GM23338 (cell line): Measurements from ENCODE around the gene RPS6KC1. TPM values are rescaled to one million over a fixed set of nuclear protein-coding genes. Genes with fewer than 3 reads are reported as not detected.
A peak's percentile ranks its signal among the peaks of the same experiment; 100 is the strongest.
"Not testable (repeated sequence)": the region's sequence is repeated elsewhere in the genome, so short reads cannot be mapped to it uniquely, and the experiment has no call there.

Source experiments
- ATAC-seq: fragments of 200-7000 bp; cut with Tn5 transposase; 3 replicates; pipeline ENCODE4 v1.9.1; 2020
- DNase-seq: peaks from one replicate; pipeline ENCODE4 v3.0.0-alpha.2; 2015; ENCODE audit warnings: low spot score
- H2AFZ ChIP-seq: fragments of 200-600 bp; sonication (generic); 2 replicates; pipeline ENCODE4 v1.8.0; 2016; ENCODE audit warnings: antibody characterized with exemption, mild to moderate bottlenecking, moderate library complexity
- H3F3A ChIP-seq: fragments of 200-600 bp; sonication (generic); replicated peaks from 2 replicates; pipeline ENCODE4 v1.8.0; 2017; ENCODE audit warnings: antibody characterized with exemption, mixed run types, low read depth
- H3K27ac ChIP-seq: fragments of 200-600 bp; sonication (generic); 2 replicates; pipeline ENCODE4 v1.6.1; 2016; ENCODE audit warnings: low read depth
- H3K27me3 ChIP-seq: fragments of 200-600 bp; sonication (generic); 2 replicates; pipeline ENCODE4 v1.8.0; 2016; ENCODE audit warnings: mild to moderate bottlenecking, mixed run types, moderate library complexity; ENCODE audit not compliant: insufficient read depth
- H3K36me3 ChIP-seq: fragments of 200-600 bp; sonication (generic); 2 replicates; pipeline ENCODE4 v1.8.0; 2016; ENCODE audit warnings: mild to moderate bottlenecking; ENCODE audit not compliant: insufficient read depth
- H3K4me1 ChIP-seq: fragments of 200-600 bp; sonication (generic); 2 replicates; pipeline ENCODE4 v1.8.0; 2016; ENCODE audit warnings: mild to moderate bottlenecking, moderate library complexity; ENCODE audit not compliant: insufficient read depth
- H3K4me2 ChIP-seq: fragments of 200-600 bp; sonication (generic); 2 replicates; pipeline ENCODE4 v1.7.1; 2017; ENCODE audit warnings: mixed run types
- H3K4me3 ChIP-seq: fragments of 200-600 bp; sonication (generic); 2 replicates; pipeline ENCODE4 v1.6.1; 2016; ENCODE audit warnings: mixed run types
- H3K79me2 ChIP-seq: fragments of 200-600 bp; sonication (generic); replicated peaks from 2 replicates; pipeline ENCODE4 v1.8.0; 2017; ENCODE audit warnings: mild to moderate bottlenecking; ENCODE audit not compliant: insufficient read depth
- H3K9me2 ChIP-seq: fragments of 200-600 bp; sonication (generic); 2 replicates; pipeline ENCODE4 v1.8.0; 2017; ENCODE audit not compliant: insufficient read depth
- H4K20me1 ChIP-seq: fragments of 200-600 bp; sonication (generic); replicated peaks from 2 replicates; pipeline ENCODE4 v1.8.0; 2017; ENCODE audit warnings: mild to moderate bottlenecking; ENCODE audit not compliant: insufficient read depth
- H3K27ac Mint-ChIP-seq: 2 replicates; pipeline ENCODE4 v1.8.0; 2020; ENCODE audit warnings: inconsistent platforms, mild to moderate bottlenecking, moderate library complexity, mixed read lengths
- H3K27me3 Mint-ChIP-seq: 3 replicates; pipeline ENCODE4 v1.8.0; 2022; ENCODE audit warnings: low read depth, mild to moderate bottlenecking, moderate library complexity, mixed read lengths, inconsistent platforms; ENCODE audit not compliant: insufficient read depth, poor library complexity
- H3K36me3 Mint-ChIP-seq: 3 replicates; pipeline ENCODE4 v1.8.0; 2021; ENCODE audit warnings: low read depth, mild to moderate bottlenecking, inconsistent platforms, moderate library complexity, mixed read lengths
- H3K4me1 Mint-ChIP-seq: 3 replicates; pipeline ENCODE4 v1.8.0; 2020; ENCODE audit warnings: mild to moderate bottlenecking, inconsistent platforms, mixed read lengths
- H3K4me3 Mint-ChIP-seq: 3 replicates; pipeline ENCODE4 v1.8.0; 2021; ENCODE audit warnings: moderate library complexity, mild to moderate bottlenecking, inconsistent platforms, mixed read lengths
- H3K9me3 Mint-ChIP-seq: 3 replicates; pipeline ENCODE4 v1.8.0; 2020; ENCODE audit warnings: moderate library complexity, mild to moderate bottlenecking, inconsistent platforms, mixed read lengths
- EZH2phosphoT487 ChIP-seq: fragments of 200-600 bp; sonication (generic); IDR thresholded peaks from one replicate; pipeline ENCODE4 v1.8.1; 2018; ENCODE audit warnings: antibody characterized with exemption; ENCODE audit not compliant: unreplicated experiment
- JUNB ChIP-seq: IDR thresholded peaks from one replicate; pipeline ENCODE4 v1.6.1; 2016; ENCODE audit warnings: antibody characterized with exemption; ENCODE audit not compliant: unreplicated experiment
- ZNF114 ChIP-seq: fragments of 250-450 bp; sonication (Bioruptor Pico); IDR thresholded peaks from 2 replicates; pipeline ENCODE4 v1.5.0; 2020; ENCODE audit warnings: mild to moderate bottlenecking, moderate library complexity
- ZNF331 ChIP-seq: fragments of 250-450 bp; sonication (Bioruptor Pico); IDR thresholded peaks from 2 replicates; pipeline ENCODE4 v1.5.0; 2020; ENCODE audit warnings: low read depth, mild to moderate bottlenecking, moderate library complexity
- polyA plus RNA-seq: library from polyadenylated mRNA; unstranded; fragments of >200 nt; fragmentation: Nextera tagmentation; extraction: Ambion mirVana; gene quantifications from 2 replicates; pipeline ENCODE4 v1.2.1, GENCODE V29; 2016
- total RNA-seq: library from RNA; depleted of rRNA; stranded (reverse); fragments of >200 nt; shearing (Covaris generic); gene quantifications from 2 replicates; pipeline ENCODE4 v1.2.3, GENCODE V29; 2014
- TF ChIP-seq, protein P1 (sequence below): IDR thresholded peaks from one replicate; pipeline ENCODE4 v1.6.1; 2018; ENCODE audit warnings: antibody characterized with exemption; ENCODE audit not compliant: unreplicated experiment
- TF ChIP-seq, protein P2 (sequence below): fragments of 250-450 bp; sonication (Bioruptor Pico); IDR thresholded peaks from 2 replicates; pipeline ENCODE4 v1.5.0; 2020; ENCODE audit warnings: mild to moderate bottlenecking, moderate library complexity
- TF ChIP-seq, protein P3 (sequence below), 2 experiments: fragments of 200-600 bp in 1 of 2; sonication (generic) in 1 of 2; conservative IDR thresholded peaks; 2 replicates each; pipeline versions ENCODE4 v1.5.1 to v1.6.1; 2016 to 2017; ENCODE audit warnings: antibody characterized with exemption in 2 of 2, low read depth in 2 of 2, mild to moderate bottlenecking in 2 of 2, moderate library complexity in 1 of 2

Gene RPS6KC1
- total and polyA plus RNA-seq, 2 experiments from 2014 or later, result 7.9 to 24.9 TPM

DNA sequence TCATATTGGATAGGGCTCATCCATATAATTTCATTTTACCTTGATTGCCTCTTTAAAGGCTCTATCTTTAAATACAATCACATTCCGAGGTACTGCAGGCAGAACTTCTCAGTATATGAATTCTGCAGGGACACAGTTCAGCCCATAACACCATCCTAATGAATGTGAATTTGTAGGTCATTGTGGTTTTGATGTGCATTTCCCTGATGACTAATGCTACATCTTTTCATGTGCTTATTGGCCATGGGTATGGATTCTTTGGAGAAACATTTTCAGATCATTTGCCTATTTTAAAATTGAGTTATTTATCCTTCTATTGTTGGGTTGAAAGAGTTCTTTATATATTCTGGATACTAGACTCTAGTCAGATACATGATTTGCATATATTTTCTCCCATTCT, 9.6 kb upstream of the RPS6KC1 start:
- H3K9me2 ChIP-seq, result no peaks in the 10 kb centered on the region
- H4K20me1 ChIP-seq, result no peaks in the 10 kb centered on the region
- H3K4me1 ChIP-seq, result peaks cover 16% of the 10 kb centered on the region
- TF ChIP-seq JUNB (no peak), ZNF331 (CRISPR knock-in tag) (no peak), ZNF114 (CRISPR knock-in tag) (no peak), EZH2phosphoT487 (no peak)
- TF ChIP-seq, protein P1, sequence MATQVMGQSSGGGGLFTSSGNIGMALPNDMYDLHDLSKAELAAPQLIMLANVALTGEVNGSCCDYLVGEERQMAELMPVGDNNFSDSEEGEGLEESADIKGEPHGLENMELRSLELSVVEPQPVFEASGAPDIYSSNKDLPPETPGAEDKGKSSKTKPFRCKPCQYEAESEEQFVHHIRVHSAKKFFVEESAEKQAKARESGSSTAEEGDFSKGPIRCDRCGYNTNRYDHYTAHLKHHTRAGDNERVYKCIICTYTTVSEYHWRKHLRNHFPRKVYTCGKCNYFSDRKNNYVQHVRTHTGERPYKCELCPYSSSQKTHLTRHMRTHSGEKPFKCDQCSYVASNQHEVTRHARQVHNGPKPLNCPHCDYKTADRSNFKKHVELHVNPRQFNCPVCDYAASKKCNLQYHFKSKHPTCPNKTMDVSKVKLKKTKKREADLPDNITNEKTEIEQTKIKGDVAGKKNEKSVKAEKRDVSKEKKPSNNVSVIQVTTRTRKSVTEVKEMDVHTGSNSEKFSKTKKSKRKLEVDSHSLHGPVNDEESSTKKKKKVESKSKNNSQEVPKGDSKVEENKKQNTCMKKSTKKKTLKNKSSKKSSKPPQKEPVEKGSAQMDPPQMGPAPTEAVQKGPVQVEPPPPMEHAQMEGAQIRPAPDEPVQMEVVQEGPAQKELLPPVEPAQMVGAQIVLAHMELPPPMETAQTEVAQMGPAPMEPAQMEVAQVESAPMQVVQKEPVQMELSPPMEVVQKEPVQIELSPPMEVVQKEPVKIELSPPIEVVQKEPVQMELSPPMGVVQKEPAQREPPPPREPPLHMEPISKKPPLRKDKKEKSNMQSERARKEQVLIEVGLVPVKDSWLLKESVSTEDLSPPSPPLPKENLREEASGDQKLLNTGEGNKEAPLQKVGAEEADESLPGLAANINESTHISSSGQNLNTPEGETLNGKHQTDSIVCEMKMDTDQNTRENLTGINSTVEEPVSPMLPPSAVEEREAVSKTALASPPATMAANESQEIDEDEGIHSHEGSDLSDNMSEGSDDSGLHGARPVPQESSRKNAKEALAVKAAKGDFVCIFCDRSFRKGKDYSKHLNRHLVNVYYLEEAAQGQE, result no peak
- TF ChIP-seq, protein P2, sequence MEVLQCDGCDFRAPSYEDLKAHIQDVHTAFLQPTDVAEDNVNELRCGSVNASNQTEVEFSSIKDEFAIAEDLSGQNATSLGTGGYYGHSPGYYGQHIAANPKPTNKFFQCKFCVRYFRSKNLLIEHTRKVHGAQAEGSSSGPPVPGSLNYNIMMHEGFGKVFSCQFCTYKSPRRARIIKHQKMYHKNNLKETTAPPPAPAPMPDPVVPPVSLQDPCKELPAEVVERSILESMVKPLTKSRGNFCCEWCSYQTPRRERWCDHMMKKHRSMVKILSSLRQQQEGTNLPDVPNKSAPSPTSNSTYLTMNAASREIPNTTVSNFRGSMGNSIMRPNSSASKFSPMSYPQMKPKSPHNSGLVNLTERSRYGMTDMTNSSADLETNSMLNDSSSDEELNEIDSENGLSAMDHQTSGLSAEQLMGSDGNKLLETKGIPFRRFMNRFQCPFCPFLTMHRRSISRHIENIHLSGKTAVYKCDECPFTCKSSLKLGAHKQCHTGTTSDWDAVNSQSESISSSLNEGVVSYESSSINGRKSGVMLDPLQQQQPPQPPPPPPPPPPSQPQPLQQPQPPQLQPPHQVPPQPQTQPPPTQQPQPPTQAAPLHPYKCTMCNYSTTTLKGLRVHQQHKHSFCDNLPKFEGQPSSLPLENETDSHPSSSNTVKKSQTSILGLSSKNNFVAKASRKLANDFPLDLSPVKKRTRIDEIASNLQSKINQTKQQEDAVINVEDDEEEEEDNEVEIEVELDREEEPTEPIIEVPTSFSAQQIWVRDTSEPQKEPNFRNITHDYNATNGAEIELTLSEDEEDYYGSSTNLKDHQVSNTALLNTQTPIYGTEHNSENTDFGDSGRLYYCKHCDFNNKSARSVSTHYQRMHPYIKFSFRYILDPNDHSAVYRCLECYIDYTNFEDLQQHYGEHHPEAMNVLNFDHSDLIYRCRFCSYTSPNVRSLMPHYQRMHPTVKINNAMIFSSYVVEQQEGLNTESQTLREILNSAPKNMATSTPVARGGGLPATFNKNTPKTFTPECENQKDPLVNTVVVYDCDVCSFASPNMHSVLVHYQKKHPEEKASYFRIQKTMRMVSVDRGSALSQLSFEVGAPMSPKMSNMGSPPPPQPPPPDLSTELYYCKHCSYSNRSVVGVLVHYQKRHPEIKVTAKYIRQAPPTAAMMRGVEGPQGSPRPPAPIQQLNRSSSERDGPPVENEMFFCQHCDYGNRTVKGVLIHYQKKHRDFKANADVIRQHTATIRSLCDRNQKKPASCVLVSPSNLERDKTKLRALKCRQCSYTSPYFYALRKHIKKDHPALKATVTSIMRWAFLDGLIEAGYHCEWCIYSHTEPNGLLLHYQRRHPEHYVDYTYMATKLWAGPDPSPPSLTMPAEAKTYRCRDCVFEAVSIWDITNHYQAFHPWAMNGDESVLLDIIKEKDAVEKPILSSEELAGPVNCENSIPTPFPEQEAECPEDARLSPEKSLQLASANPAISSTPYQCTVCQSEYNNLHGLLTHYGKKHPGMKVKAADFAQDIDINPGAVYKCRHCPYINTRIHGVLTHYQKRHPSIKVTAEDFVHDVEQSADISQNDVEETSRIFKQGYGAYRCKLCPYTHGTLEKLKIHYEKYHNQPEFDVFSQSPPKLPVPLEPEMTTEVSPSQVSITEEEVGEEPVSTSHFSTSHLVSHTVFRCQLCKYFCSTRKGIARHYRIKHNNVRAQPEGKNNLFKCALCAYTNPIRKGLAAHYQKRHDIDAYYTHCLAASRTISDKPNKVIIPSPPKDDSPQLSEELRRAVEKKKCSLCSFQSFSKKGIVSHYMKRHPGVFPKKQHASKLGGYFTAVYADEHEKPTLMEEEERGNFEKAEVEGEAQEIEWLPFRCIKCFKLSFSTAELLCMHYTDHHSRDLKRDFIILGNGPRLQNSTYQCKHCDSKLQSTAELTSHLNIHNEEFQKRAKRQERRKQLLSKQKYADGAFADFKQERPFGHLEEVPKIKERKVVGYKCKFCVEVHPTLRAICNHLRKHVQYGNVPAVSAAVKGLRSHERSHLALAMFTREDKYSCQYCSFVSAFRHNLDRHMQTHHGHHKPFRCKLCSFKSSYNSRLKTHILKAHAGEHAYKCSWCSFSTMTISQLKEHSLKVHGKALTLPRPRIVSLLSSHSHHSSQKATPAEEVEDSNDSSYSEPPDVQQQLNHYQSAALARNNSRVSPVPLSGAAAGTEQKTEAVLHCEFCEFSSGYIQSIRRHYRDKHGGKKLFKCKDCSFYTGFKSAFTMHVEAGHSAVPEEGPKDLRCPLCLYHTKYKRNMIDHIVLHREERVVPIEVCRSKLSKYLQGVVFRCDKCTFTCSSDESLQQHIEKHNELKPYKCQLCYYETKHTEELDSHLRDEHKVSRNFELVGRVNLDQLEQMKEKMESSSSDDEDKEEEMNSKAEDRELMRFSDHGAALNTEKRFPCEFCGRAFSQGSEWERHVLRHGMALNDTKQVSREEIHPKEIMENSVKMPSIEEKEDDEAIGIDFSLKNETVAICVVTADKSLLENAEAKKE, result no peak
- TF ChIP-seq, protein P3, sequence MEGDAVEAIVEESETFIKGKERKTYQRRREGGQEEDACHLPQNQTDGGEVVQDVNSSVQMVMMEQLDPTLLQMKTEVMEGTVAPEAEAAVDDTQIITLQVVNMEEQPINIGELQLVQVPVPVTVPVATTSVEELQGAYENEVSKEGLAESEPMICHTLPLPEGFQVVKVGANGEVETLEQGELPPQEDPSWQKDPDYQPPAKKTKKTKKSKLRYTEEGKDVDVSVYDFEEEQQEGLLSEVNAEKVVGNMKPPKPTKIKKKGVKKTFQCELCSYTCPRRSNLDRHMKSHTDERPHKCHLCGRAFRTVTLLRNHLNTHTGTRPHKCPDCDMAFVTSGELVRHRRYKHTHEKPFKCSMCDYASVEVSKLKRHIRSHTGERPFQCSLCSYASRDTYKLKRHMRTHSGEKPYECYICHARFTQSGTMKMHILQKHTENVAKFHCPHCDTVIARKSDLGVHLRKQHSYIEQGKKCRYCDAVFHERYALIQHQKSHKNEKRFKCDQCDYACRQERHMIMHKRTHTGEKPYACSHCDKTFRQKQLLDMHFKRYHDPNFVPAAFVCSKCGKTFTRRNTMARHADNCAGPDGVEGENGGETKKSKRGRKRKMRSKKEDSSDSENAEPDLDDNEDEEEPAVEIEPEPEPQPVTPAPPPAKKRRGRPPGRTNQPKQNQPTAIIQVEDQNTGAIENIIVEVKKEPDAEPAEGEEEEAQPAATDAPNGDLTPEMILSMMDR (conservative IDR thresholded peaks at IDR 0.05; ENCODE audit: low read depth in 2 of 2), result no peak
- H3K36me3 ChIP-seq, result no peaks in the 10 kb centered on the region
- H3K4me3 ChIP-seq, result no peak overlapping the region
- ATAC-seq (no peak), DNase-seq (no peak)
- Mint-ChIP-seq H3K9me3 (no peaks in the 10 kb centered on the region), H3K27ac (no peak overlapping the region), H3K27me3 (peaks cover 5% of the 10 kb centered on the region), H3K4me1 (peaks cover 23% of the 10 kb centered on the region), H3K36me3 (no peaks in the 10 kb centered on the region), H3K4me3 (no peak overlapping the region)
- H3K79me2 ChIP-seq, result no peaks in the 10 kb centered on the region
- no peak overlapping the region for H2AFZ ChIP-seq
- H3F3A ChIP-seq, result no peaks in the 10 kb centered on the region
- peak overlapping the region; percentile 49; the same call in 1 of the 2 replicates for H3K4me2 ChIP-seq
- H3K27ac ChIP-seq, result no peak overlapping the region
- H3K27me3 ChIP-seq, result no peaks in the 10 kb centered on the region

DNA sequence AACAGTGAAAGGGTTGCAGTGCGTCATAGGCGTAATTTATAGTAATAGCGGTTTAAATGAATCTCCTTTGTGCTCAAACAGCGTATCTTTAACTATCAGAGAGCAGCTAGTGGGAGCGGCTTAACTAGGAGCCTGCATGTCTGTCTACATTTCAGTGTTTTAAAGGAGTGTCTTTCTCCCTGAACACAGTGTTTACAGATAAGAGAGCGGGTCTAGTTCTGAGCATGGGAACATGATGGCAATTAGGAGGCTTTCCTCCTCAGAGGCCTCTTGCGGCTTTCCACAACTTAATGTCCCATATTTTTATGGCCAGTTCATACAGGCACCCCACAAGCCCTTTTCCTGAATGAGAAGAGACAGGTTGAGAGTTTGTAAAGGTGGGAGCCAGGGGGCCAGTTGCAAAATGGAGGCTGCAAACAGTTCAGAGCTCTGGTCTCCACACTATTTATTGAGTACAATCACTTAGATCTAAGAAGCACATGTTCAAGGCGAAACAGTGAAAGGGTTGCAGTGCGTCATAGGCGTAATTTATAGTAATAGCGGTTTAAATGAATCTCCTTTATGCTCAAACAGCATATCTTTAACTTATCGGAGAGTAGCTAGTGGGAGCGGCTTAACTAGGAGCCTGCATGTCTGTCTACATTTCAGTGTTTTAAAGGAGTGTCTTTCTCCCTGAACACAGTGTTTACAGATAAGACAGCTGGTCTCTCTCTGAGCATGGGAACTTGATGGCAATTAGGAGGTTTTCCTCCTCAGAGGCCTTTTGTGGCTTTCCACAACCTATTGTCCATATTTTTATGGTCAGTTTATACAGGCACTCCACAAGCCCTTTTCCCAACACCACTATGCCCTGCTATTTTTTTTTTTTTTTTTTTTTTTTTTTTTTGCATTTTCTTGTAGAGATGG, 5.5 kb upstream of the RPS6KC1 start:
- not testable (repeated sequence) for H3F3A ChIP-seq, H3K4me3 Mint-ChIP-seq, H3K4me3 ChIP-seq, H3K27me3 ChIP-seq, H3K36me3 Mint-ChIP-seq, DNase-seq, H3K79me2 ChIP-seq, H3K36me3 ChIP-seq, H3K4me2 ChIP-seq, H3K9me3 Mint-ChIP-seq, H3K27ac Mint-ChIP-seq, H3K9me2 ChIP-seq, H4K20me1 ChIP-seq, H3K27ac ChIP-seq, ATAC-seq, H3K27me3 Mint-ChIP-seq
- H3K4me1 Mint-ChIP-seq, result peaks cover 37% of the 10 kb centered on the region
- H2AFZ ChIP-seq, result peak overlapping the region; percentile 97
- H3K4me1 ChIP-seq, result peaks cover 26% of the 10 kb centered on the region
